NOMO-1 (cell line): ENCODE measurements around the gene CRADD.
"Not testable (repeated sequence)": the region's sequence is repeated elsewhere in the genome, so short reads cannot be mapped to it uniquely, and the experiment has no call there.

Source experiments
- DNase-seq, 2 experiments: peaks; one replicate each; lab custom pipeline; 2025; ENCODE audit not compliant: unreplicated experiment in 2 of 2; lab: John Stamatoyannopoulos, UW

CRADD gene

GRCh38 chr12:93780101-93780641, 103.0 kb downstream of the CRADD start:
- no peak for DNase-seq

- not testable (repeated sequence) for DNase-seq
These were observed 103.7 kb downstream of the CRADD start for GRCh38 chr12:93780886-93781285.

GRCh38 chr12:93781961-93782360, 104.8 kb downstream of the CRADD start:
- not testable (repeated sequence) for DNase-seq

- no peak for DNase-seq
These were observed 105.7 kb downstream of the CRADD start for GRCh38 chr12:93782853-93783252.

GRCh38 chr12:93783832-93784231, 106.7 kb downstream of the CRADD start:
- DNase-seq: no peak

GRCh38 chr12:93784339-93785086, 107.3 kb downstream of the CRADD start:
- DNase-seq: no peak

- peak in 1 of 2 experiments; percentile 40 for DNase-seq
These were observed 108.3 kb downstream of the CRADD start for GRCh38 chr12:93785249-93786010.

GRCh38 chr12:93786656-93787397, 109.7 kb downstream of the CRADD start:
- DNase-seq: no peak

GRCh38 chr12:93788853-93789252, 111.7 kb downstream of the CRADD start:
- no peak for DNase-seq

- DNase-seq: no peak
These were observed 112.6 kb downstream of the CRADD start for GRCh38 chr12:93789767-93790166.

GRCh38 chr12:93790472-93791152, 113.4 kb downstream of the CRADD start:
- no peak for DNase-seq

- no peak for DNase-seq
These were observed 115.8 kb downstream of the CRADD start for GRCh38 chr12:93793007-93793406.

GRCh38 chr12:93793983-93794382, 116.8 kb downstream of the CRADD start:
- no peak for DNase-seq

GRCh38 chr12:93794738-93795137, 117.6 kb downstream of the CRADD start:
- DNase-seq: no peak

GRCh38 chr12:93795352-93795751, 118.2 kb downstream of the CRADD start:
- DNase-seq: no peak

- no peak for DNase-seq
These were observed 119.6 kb downstream of the CRADD start for GRCh38 chr12:93796729-93797128.

GRCh38 chr12:93798279-93799151, 121.3 kb downstream of the CRADD start:
- no peak for DNase-seq

- not testable (repeated sequence) for DNase-seq
These were observed 124.5 kb downstream of the CRADD start for GRCh38 chr12:93801666-93802065.

- DNase-seq: no peak
These were observed 125.1 kb downstream of the CRADD start for GRCh38 chr12:93802293-93802692.
